Ovary (tissue), 9 donors: ENCODE data around the gene AGPAT4. TPM values are rescaled to one million over a fixed set of nuclear protein-coding genes. Genes with fewer than 3 reads are reported as not detected.

Source experiments
- DNase-seq, 5 donors: peaks; one replicate each; pipeline ENCODE4 v3.0.0-alpha.2; 2019 to 2020
- H3K27ac ChIP-seq, 2 donors: fragments of 200-600 bp; one replicate each; pipeline versions ENCODE4 v1.5.1 to v1.8.0; 2019 to 2022
- H3K27me3 ChIP-seq: fragments of 200-600 bp; one replicate; pipeline ENCODE4 v1.8.0; 2022
- H3K36me3 ChIP-seq: fragments of 200-600 bp; sonication (generic); one replicate; pipeline ENCODE4 v1.5.1; 2019
- H3K4me1 ChIP-seq: one replicate; pipeline ENCODE4 v1.8.1; 2013; ENCODE audit warnings: mild to moderate bottlenecking, moderate library complexity; ENCODE audit not compliant: insufficient read depth
- H3K4me3 ChIP-seq: fragments of 200-600 bp; sonication (generic); one replicate; pipeline ENCODE4 v1.5.1; 2017
- H3K9me3 ChIP-seq, 2 donors: fragments of 200-600 bp in 1 of 2; sonication (generic) in 1 of 2; one replicate each; pipeline versions ENCODE4 v1.5.1 to v1.8.1; 2013 to 2019; ENCODE audit warnings: mild to moderate bottlenecking in 1 of 2, moderate library complexity in 1 of 2
- CTCF ChIP-seq, 3 donors: fragments of 450-650 bp in 2 of 3; fragments of 200-600 bp in 1 of 3; IDR thresholded peaks; one replicate each; pipeline versions ENCODE4 v1.5.1 to v1.8.0; 2016 to 2022; ENCODE audit warnings: antibody characterized with exemption in 3 of 3, mild to moderate bottlenecking in 1 of 3
- EP300 ChIP-seq: sonication (generic); formaldehyde crosslinking; IDR thresholded peaks from one replicate; pipeline ENCODE4 v1.6.1; 2017; ENCODE audit warnings: antibody characterized with exemption
- POLR2A ChIP-seq: fragments of 450-650 bp; IDR thresholded peaks from one replicate; pipeline ENCODE4 v1.6.1; 2017; ENCODE audit warnings: antibody characterized with exemption, mild to moderate bottlenecking, moderate library complexity
- WGBS, 3 donors: extraction: QIAGEN DNeasy Blood & Tissue Kit in 1 of 3; methylation state at CpG; one replicate each; pipeline versions ENCODE4 v1.1.5 to v1.1.7; 2013 to 2017; 5-methylcytosine and 5-hydroxymethylcytosine counted together
- intact Hi-C, 4 donors: fragments of 100-400 bp; cut with DNase I; formaldehyde crosslinking; loops; one replicate each; pipeline versions ENCODE4 v1.11.0 to v1.15.1; 2022 to 2023
- polyA plus RNA-seq, 2 donors: library from polyadenylated mRNA; stranded (reverse); fragments of 200-250 nt in 1 of 2; fragments of 350-450 nt in 1 of 2; fragmentation: Illumina TruSeq in 1 of 2; extraction: RNeasy Lipid Tissue Mini Kit (QIAGEN cat#74804) in 1 of 2; gene quantifications; one replicate each; pipeline ENCODE4 v1.2.3, GENCODE V29; 2013 to 2014
- total RNA-seq, 7 donors: library from RNA; depleted of rRNA in 2 of 7; stranded (reverse); fragments of >200 nt in 2 of 7; fragmentation: NEBNext Ultra II Directional in 3 of 7; extraction: Animal tissue kit (Norgen Biotek cat#: 25700) in 3 of 7; gene quantifications; one replicate each; pipeline versions ENCODE4 v1.1.0 to v1.2.4, GENCODE V29; 2016 to 2023
- donor health status: DM: no; HTN: no; CAD: no; lungs with moderate emphysema.
- donor health status: DM: no; HTN: no; CAD: no.
- donor health status: Bipolar disorder and iron deficiency.
- donor health status: DM: yes; HTN: yes; CAD: no.
- donor health status: DM: no; HTN: no; CAD: no.
- donor health status: DM: yes; HTN: yes; CAD: no.

The AGPAT4 gene
- total and polyA plus RNA-seq, 9 donors, result 4.4 to 13.7 (median 8.9) TPM

GRCh38 chr6:161130967-161131766, 142.7 kb downstream of the AGPAT4 start:
- intact Hi-C loops, result no loop called here
- no peaks in the 10 kb centered on the region for H3K36me3 ChIP-seq
- no peak for DNase-seq

GRCh38 chr6:161130541-161130940, 143.3 kb downstream of the AGPAT4 start:
- 85 to 87% (median 86%) methylated on average over 7 of the region's 7 CpGs for WGBS, 3 donors
- no peak overlapping the region for H3K27ac ChIP-seq
- H3K4me1 ChIP-seq, result peaks cover 2% of the 10 kb centered on the region
- no peaks in the 10 kb centered on the region for H3K36me3 ChIP-seq
- no peak for DNase-seq
- H3K4me3 ChIP-seq, result no peak overlapping the region
- no peaks in the 10 kb centered on the region for H3K27me3 ChIP-seq
- intact Hi-C loops, result no loop called here
- TF ChIP-seq EP300, result no peak
- no peak for TF ChIP-seq CTCF (IDR thresholded peaks at IDR 0.05)
- no peak for TF ChIP-seq POLR2A
- H3K9me3 ChIP-seq, result no peaks in the 10 kb centered on the region

More at GRCh38 chr6:161130967-161131766, 142.7 kb downstream of the AGPAT4 start:
- H3K27me3 ChIP-seq, result no peaks in the 10 kb centered on the region
- TF ChIP-seq EP300 (no peak), CTCF (IDR thresholded peaks at IDR 0.05) (no peak), POLR2A (no peak)
- 94 to 97% (median 96%) methylated on average over 3 of the region's 3 CpGs for WGBS, 3 donors
- no peak overlapping the region for H3K4me3 ChIP-seq
- H3K27ac ChIP-seq, result no peak overlapping the region
- H3K4me1 ChIP-seq, result peaks cover 2% of the 10 kb centered on the region
- H3K9me3 ChIP-seq, result no peaks in the 10 kb centered on the region

GRCh38 chr6:161128680-161129196, 145.1 kb downstream of the AGPAT4 start:
- TF ChIP-seq CTCF (IDR thresholded peaks at IDR 0.05) (no peak), POLR2A (no peak), EP300 (no peak)
- DNase-seq, result no peak
- H3K9me3 ChIP-seq, result no peaks in the 10 kb centered on the region
- 87 to 89% (median 89%) methylated on average over 12 of the region's 12 CpGs for WGBS, 3 donors
- H3K4me1 ChIP-seq, result no peaks in the 10 kb centered on the region
- H3K36me3 ChIP-seq, result no peaks in the 10 kb centered on the region
- H3K4me3 ChIP-seq, result no peak overlapping the region
- no peak overlapping the region for H3K27ac ChIP-seq
- intact Hi-C loops, result no loop called here
- H3K27me3 ChIP-seq, result no peaks in the 10 kb centered on the region

- no peak overlapping the region for H3K4me3 ChIP-seq
- H3K4me1 ChIP-seq, result no peaks in the 10 kb centered on the region
- TF ChIP-seq CTCF (IDR thresholded peaks at IDR 0.05), result no peak
- DNase-seq, result no peak
- H3K27ac ChIP-seq, result no peak overlapping the region
- intact Hi-C loops, result no loop called here
- peaks cover 0 to under 1% of the 10 kb centered on the region in 2 donors for H3K9me3 ChIP-seq
- H3K27me3 ChIP-seq, result no peaks in the 10 kb centered on the region
- no peaks in the 10 kb centered on the region for H3K36me3 ChIP-seq
- 91 to 96% (median 93%) methylated on average over 2 of the region's 2 CpGs for WGBS, 3 donors
These were observed 145.6 kb downstream of the AGPAT4 start for GRCh38 chr6:161128230-161128629.
